H1 (cell line): ENCODE results near the gene MNS1. TPM values are rescaled to one million over a fixed set of nuclear protein-coding genes. Genes with fewer than 3 reads are reported as not detected.

ENCODE experiments used
- CTCF ChIA-PET: fragments of 300-600 bp; sonication (Branson Sonifier 250); formaldehyde crosslinking; loops from one replicate; lab custom pipeline; 2021; ENCODE audit not compliant: partially characterized antibody; lab: Charles Lee
- POLR2A ChIA-PET: fragments of 300-600 bp; sonication (Branson Sonifier 250); formaldehyde crosslinking; loops from one replicate; lab custom pipeline; 2021; ENCODE audit warnings: inconsistent platforms; ENCODE audit not compliant: partially characterized antibody; lab: Charles Lee
- DNase-seq, 2 experiments: peaks; one replicate each; pipeline versions ENCODE4 v3.0.0 to v3.0.0-alpha.2; 2010 to 2022; ENCODE audit warnings: low spot score in 2 of 2, low read depth in 1 of 2, mixed read lengths in 1 of 2
- FAIRE-seq: peaks from 2 replicates; lab custom pipeline; 2011; peaks lifted over from hg19 to GRCh38; lab: Jason Lieb, UNC
- H2AFZ ChIP-seq: 2 replicates; pipeline ENCODE4 v1.8.1; 2012; ENCODE audit warnings: low read length, inconsistent platforms
- H2AK5ac ChIP-seq: 2 replicates; pipeline ENCODE4 v1.6.1; 2013; ENCODE audit warnings: low read depth, low read length
- H2BK120ac ChIP-seq: replicated peaks from 2 replicates; pipeline ENCODE3; 2013; ENCODE audit warnings: low read depth, low read length, inconsistent platforms
- H2BK12ac ChIP-seq: 2 replicates; pipeline ENCODE4 v1.6.1; 2013; ENCODE audit warnings: low read depth, low read length
- H2BK15ac ChIP-seq: 2 replicates; pipeline ENCODE4 v1.6.1; 2013; ENCODE audit warnings: low read length
- H2BK20ac ChIP-seq: 2 replicates; pipeline ENCODE4 v1.6.1; 2013; ENCODE audit warnings: low read length
- H2BK5ac ChIP-seq: 2 replicates; pipeline ENCODE4 v1.6.1; 2013; ENCODE audit warnings: low read depth, low read length
- H3K14ac ChIP-seq: 2 replicates; pipeline ENCODE4 v1.6.1; 2013; ENCODE audit warnings: inconsistent platforms; ENCODE audit not compliant: insufficient read length
- H3K18ac ChIP-seq: 2 replicates; pipeline ENCODE4 v1.6.1; 2013; ENCODE audit warnings: low read length; ENCODE audit errors: extremely low read depth
- H3K23ac ChIP-seq: 2 replicates; pipeline ENCODE4 v1.6.1; 2013; ENCODE audit warnings: inconsistent platforms; ENCODE audit not compliant: insufficient read length
- H3K23me2 ChIP-seq: 2 replicates; pipeline ENCODE4 v1.6.1; 2013; ENCODE audit warnings: low read depth, low read length
- H3K27ac ChIP-seq: 2 replicates; pipeline ENCODE4 v1.6.1; 2011; ENCODE audit warnings: low read depth, low read length, inconsistent platforms
- H3K27me3 ChIP-seq, 4 experiments: replicated peaks in 1 of 4; 1 replicate in 1 of 4; 2 replicates in 3 of 4; pipeline versions ENCODE4 v1.6.1 to v1.8.1; 2011 to 2013; ENCODE audit warnings: low read length in 3 of 4, mild to moderate bottlenecking in 3 of 4, inconsistent platforms in 2 of 4, mixed read lengths in 2 of 4, moderate library complexity in 1 of 4; ENCODE audit not compliant: control insufficient read depth in 3 of 4, insufficient read depth in 3 of 4; ENCODE audit errors: extremely low read depth in 1 of 4
- H3K36me3 ChIP-seq, 4 experiments: 2 replicates each; pipeline versions ENCODE4 v1.6.1 to v1.8.1; 2011 to 2013; ENCODE audit warnings: mild to moderate bottlenecking in 4 of 4, low read length in 3 of 4, moderate library complexity in 2 of 4, control low read depth in 1 of 4, inconsistent platforms in 1 of 4; ENCODE audit not compliant: insufficient read depth in 4 of 4, control insufficient read depth in 2 of 4
- H3K4ac ChIP-seq: replicated peaks from 2 replicates; pipeline ENCODE3; 2013; ENCODE audit warnings: low read length, low read depth, mixed read lengths, inconsistent platforms; ENCODE audit not compliant: insufficient read length
- H3K4me1 ChIP-seq, 4 experiments: replicated peaks in 1 of 4; 1 replicate in 1 of 4; 2 replicates in 3 of 4; pipeline versions ENCODE4 v1.6.1 to v1.8.1; 2011 to 2013; ENCODE audit warnings: low read length in 3 of 4, inconsistent platforms in 2 of 4, mixed read lengths in 1 of 4; ENCODE audit not compliant: insufficient read depth in 4 of 4, control insufficient read depth in 3 of 4
- H3K4me2 ChIP-seq, 2 experiments: 2 replicates each; pipeline versions ENCODE4 v1.6.1 to v1.8.1; 2011 to 2013; ENCODE audit warnings: low read depth in 2 of 2, low read length in 2 of 2, control low read depth in 1 of 2, inconsistent platforms in 1 of 2, mild to moderate bottlenecking in 1 of 2; ENCODE audit not compliant: insufficient read depth in 1 of 2
- H3K4me3 ChIP-seq, 4 experiments: fragments of 200-600, 300-600 bp in 1 of 4; sonication (generic), shearing (Covaris generic), sonication (Bioruptor Twin) in 1 of 4; 2 replicates each; pipeline versions ENCODE4 v1.5.1 to v1.8.1; 2011 to 2016; ENCODE audit warnings: low read length in 4 of 4, low read depth in 3 of 4, control low read depth in 2 of 4, inconsistent platforms in 2 of 4, mild to moderate bottlenecking in 2 of 4, mixed read lengths in 1 of 4, moderate library complexity in 1 of 4; ENCODE audit not compliant: insufficient read depth in 2 of 4; ENCODE audit errors: extremely low read depth in 1 of 4
- H3K56ac ChIP-seq: replicated peaks from 2 replicates; pipeline ENCODE3; 2013; ENCODE audit warnings: low read depth, mild to moderate bottlenecking, mixed read lengths, low read length, inconsistent platforms; ENCODE audit not compliant: insufficient read length
- H3K79me1 ChIP-seq: 2 replicates; pipeline ENCODE4 v1.6.1; 2013; ENCODE audit warnings: low read depth, low read length, control low read depth
- H3K79me2 ChIP-seq, 2 experiments: 2 replicates each; pipeline versions ENCODE4 v1.6.1 to v1.8.1; 2012 to 2013; ENCODE audit warnings: low read length in 2 of 2, mild to moderate bottlenecking in 2 of 2, inconsistent platforms in 1 of 2; ENCODE audit not compliant: insufficient read depth in 2 of 2, control insufficient read depth in 1 of 2
- H3K9ac ChIP-seq, 4 experiments: replicated peaks in 1 of 4; 1 replicate in 1 of 4; 2 replicates in 3 of 4; pipeline versions ENCODE4 v1.6.1 to v1.8.1; 2011 to 2013; ENCODE audit warnings: low read depth in 3 of 4, low read length in 3 of 4, control low read depth in 2 of 4, mild to moderate bottlenecking in 2 of 4, moderate library complexity in 2 of 4, inconsistent platforms in 1 of 4; ENCODE audit errors: extremely low read depth in 1 of 4
- H3K9me3 ChIP-seq, 2 experiments: 2 replicates each; pipeline versions ENCODE4 v1.6.1 to v1.8.1; 2012 to 2013; ENCODE audit warnings: mild to moderate bottlenecking in 2 of 2, moderate library complexity in 2 of 2, control low read depth in 1 of 2, inconsistent platforms in 1 of 2, low read depth in 1 of 2, low read length in 1 of 2, mixed read lengths in 1 of 2; ENCODE audit not compliant: insufficient read depth in 2 of 2
- H4K20me1 ChIP-seq, 2 experiments: replicated peaks in 1 of 2; 2 replicates each; pipeline versions ENCODE3 to v1.8.1; 2011 to 2013; ENCODE audit warnings: inconsistent platforms in 2 of 2, low read length in 2 of 2, mild to moderate bottlenecking in 1 of 2; ENCODE audit not compliant: insufficient read depth in 2 of 2, control insufficient read depth in 1 of 2
- H4K5ac ChIP-seq: 2 replicates; pipeline ENCODE4 v1.6.1; 2013; ENCODE audit warnings: low read length, low read depth, mixed read lengths, inconsistent platforms; ENCODE audit not compliant: insufficient read length
- H4K8ac ChIP-seq: 2 replicates; pipeline ENCODE4 v1.8.0; 2013; ENCODE audit warnings: mild to moderate bottlenecking, moderate library complexity, low read length, inconsistent platforms; ENCODE audit not compliant: insufficient read depth; ENCODE audit errors: extremely low read depth
- H4K91ac ChIP-seq: replicated peaks from 2 replicates; pipeline ENCODE3; 2013; ENCODE audit warnings: low read length, mixed read lengths, inconsistent platforms; ENCODE audit not compliant: insufficient read length
- ATF3 ChIP-seq: IDR thresholded peaks from 2 replicates; pipeline ENCODE4 v1.6.1; 2011; ENCODE audit warnings: low read depth, mild to moderate bottlenecking, low read length; ENCODE audit not compliant: insufficient read depth
- CEBPB ChIP-seq: IDR thresholded peaks from 2 replicates; pipeline ENCODE4 v1.6.1; 2012; ENCODE audit warnings: low read depth, low read length
- EGR1 ChIP-seq: IDR thresholded peaks from 2 replicates; pipeline ENCODE4 v1.6.1; 2011; ENCODE audit warnings: low read depth, low read length, borderline replicate concordance
- EP300 ChIP-seq, 2 experiments: IDR thresholded peaks; 1 replicate in 1 of 2; 2 replicates in 1 of 2; pipeline ENCODE4 v1.6.1; 2011 to 2012; ENCODE audit warnings: low read depth in 2 of 2, low read length in 2 of 2, mild to moderate bottlenecking in 2 of 2, borderline replicate concordance in 1 of 2, inconsistent platforms in 1 of 2, moderate library complexity in 1 of 2
- EZH2 ChIP-seq: fragments of 200-600 bp; sonication (generic); IDR thresholded peaks from 2 replicates; pipeline ENCODE4 v1.7.1; 2012; ENCODE audit warnings: low read depth, mild to moderate bottlenecking, moderate library complexity, low read length, inconsistent platforms; ENCODE audit not compliant: severe bottlenecking
- JUN ChIP-seq: IDR thresholded peaks from 2 replicates; pipeline ENCODE4 v1.6.1; 2011; ENCODE audit warnings: low read depth, mild to moderate bottlenecking, improper control_type of control experiment, low read length
- POLR2AphosphoS5 ChIP-seq: IDR thresholded peaks from 2 replicates; pipeline ENCODE4 v1.6.1; 2011; ENCODE audit warnings: low read depth, low read length
- POU5F1 ChIP-seq: IDR thresholded peaks from 2 replicates; pipeline ENCODE4 v1.6.1; 2011; ENCODE audit warnings: low read depth, mild to moderate bottlenecking, low read length, moderate library complexity
- RAD21 ChIP-seq, 2 experiments: IDR thresholded peaks in 1 of 2; conservative IDR thresholded peaks in 1 of 2; 2 replicates each; pipeline ENCODE4 v1.6.1; 2011; ENCODE audit warnings: low read depth in 2 of 2, low read length in 2 of 2, improper control_type of control experiment in 1 of 2, inconsistent platforms in 1 of 2, mild to moderate bottlenecking in 1 of 2, moderate library complexity in 1 of 2
- RBBP5 ChIP-seq: IDR thresholded peaks from 2 replicates; pipeline ENCODE4 v1.7.1; 2012; ENCODE audit warnings: low read depth, mild to moderate bottlenecking, inconsistent platforms, low read length, moderate library complexity, borderline replicate concordance
- SIRT6 ChIP-seq: IDR thresholded peaks from one replicate; pipeline ENCODE4 v1.7.1; 2012; ENCODE audit warnings: low read length, inconsistent platforms
- SP2 ChIP-seq: IDR thresholded peaks from 2 replicates; pipeline ENCODE4 v1.6.1; 2012; ENCODE audit warnings: mild to moderate bottlenecking, low read length, inconsistent platforms
- SRF ChIP-seq: IDR thresholded peaks from 2 replicates; pipeline ENCODE4 v1.6.1; 2011; ENCODE audit warnings: mild to moderate bottlenecking, low read depth, low read length, moderate library complexity
- TAF1 ChIP-seq: IDR thresholded peaks from 2 replicates; pipeline ENCODE4 v1.6.1; 2011; ENCODE audit warnings: mild to moderate bottlenecking, low read depth, low read length
- TBP ChIP-seq: IDR thresholded peaks from 2 replicates; pipeline ENCODE4 v1.6.1; 2011; ENCODE audit warnings: low read depth, low read length, improper control_type of control experiment
- WGBS, 2 experiments: shearing (Covaris generic) in 1 of 2; methylation state at CpG; one replicate each; pipeline versions ENCODE4 v1.1.6 to v1.1.7; 2013 to 2015; ENCODE audit warnings: low lambda C conversion rate in 2 of 2, mixed read lengths in 2 of 2, inconsistent platforms in 1 of 2, low coverage in 1 of 2, missing lambda C conversion rate in 1 of 2; ENCODE audit not compliant: insufficient replicate concordance in 2 of 2, insufficient coverage in 1 of 2, insufficient read length in 1 of 2; ENCODE audit errors: extremely low coverage in 1 of 2, missing lambda C conversion rate in 1 of 2; 5-methylcytosine and 5-hydroxymethylcytosine counted together
- polyA plus RNA-seq, 7 experiments: library from polyadenylated mRNA; depleted of rRNA in 3 of 7; stranded (reverse) in 5 of 7; unstranded in 2 of 7; fragments of >200 nt in 5 of 7; fragments of 200-250 nt in 2 of 7; gene quantifications; 1 replicate in 5 of 7; 2 replicates in 1 of 7; 4 replicates in 1 of 7; pipeline versions ENCODE4 v1.2.1 to v1.2.3, GENCODE V29; 2011 to 2013; ENCODE audit warnings: missing spikeins in 2 of 7, mixed read lengths in 2 of 7
- total RNA-seq: library from RNA; stranded (reverse); fragmentation: NEBNext Ultra II Directional; extraction: Animal tissue kit (Norgen Biotek cat#: 25700); gene quantifications from 2 replicates; pipeline ENCODE4 v1.2.1, GENCODE V29; 2021

MNS1 gene
- total and polyA plus RNA-seq, 2 of the 8 experiments (the other 6 are each of a cell fraction or from before 2014, with no cell fraction given) = 0.57 TPM; not detected in 1

- Histone ChIP-seq H3K27me3 (no peaks in the 10 kb centered on the region), H2BK5ac (no peak overlapping the region), H4K5ac (no peak overlapping the region), H2BK20ac (no peak overlapping the region), H3K9ac (no peak overlapping the region), H4K8ac (no peak overlapping the region), H3K4me2 (no peak overlapping the region), H3K36me3 (peaks cover 0 to 3% (median 1%) of the 10 kb centered on the region in 4 experiments; a peak in 3 of 8 replicates), H3K79me2 (no peaks in the 10 kb centered on the region), H3K18ac (no peak overlapping the region), H3K4me3 (no peak overlapping the region), H4K20me1 (no peaks in the 10 kb centered on the region), H3K79me1 (no peaks in the 10 kb centered on the region), H3K23ac (no peak overlapping the region), H2BK12ac (no peak overlapping the region), H2BK120ac (no peak overlapping the region), H3K4me1 (no peaks in the 10 kb centered on the region), H2AK5ac (no peak overlapping the region), H3K27ac (no peak overlapping the region), H4K91ac (no peak overlapping the region), H3K23me2 (no peaks in the 10 kb centered on the region), H3K14ac (no peak overlapping the region), H3K9me3 (peaks cover 0 to 9% of the 10 kb centered on the region in 2 experiments; a peak in 3 of 4 replicates), H3K56ac (no peak overlapping the region), H2BK15ac (no peak overlapping the region), H3K4ac (no peak overlapping the region), H2AFZ (no peak overlapping the region)
- no peak for FAIRE-seq
- ChIA-PET POLR2A (no interaction called here), CTCF (no interaction called here)
- DNase-seq = no peak
- WGBS, 2 experiments = 89% methylated on average over 1 of the region's 1 CpG; no CpG with 5 or more reads in 1 of the 2 experiments
- TF ChIP-seq RAD21 (IDR thresholded peaks at IDR 0.05 in 1 of 2, conservative IDR thresholded peaks at IDR 0.05 in 1 of 2; ENCODE audit: low read depth in 2 of 2, low read length in 2 of 2) (no peak), JUN (no peak), TAF1 (no peak), RBBP5 (no peak), SRF (no peak), EP300 (IDR thresholded peaks at IDR 0.05; ENCODE audit: borderline replicate concordance in 1 of 2, low read depth in 2 of 2, low read length in 2 of 2) (no peak), ATF3 (no peak), EZH2 (no peak), SP2 (no peak), POLR2AphosphoS5 (no peak), SIRT6 (no peak), EGR1 (no peak), TBP (no peak), POU5F1 (no peak), CEBPB (no peak)
Observed at GRCh38 chr15:56394909-56395308, 70.0 kb downstream of the MNS1 start.
